Endothelial cell of hepatic sinusoid (primary cell): ENCODE measurements around the gene MTF2.
"Not testable (repeated sequence)": the region's sequence is repeated elsewhere in the genome, so short reads cannot be mapped to it uniquely, and the experiment has no call there.

ENCODE experiments used
- in situ Hi-C: cut with HindIII; loops from 2 replicates; pipeline ENCODE4 v1.10.0; 2017; ENCODE audit warnings: low sequenced_read_pairs

The MTF2 gene

GRCh38 chr1:93137604-93138292 lies 58.7 kb downstream of the MTF2 start:
- in situ Hi-C loops = no loop called here

GRCh38 chr1:93140106-93140505 lies 61.0 kb downstream of the MTF2 start:
- in situ Hi-C loops = no loop called here

- in situ Hi-C loops = no loop called here
Observed at GRCh38 chr1:93142161-93142560, 63.1 kb downstream of the MTF2 start.

GRCh38 chr1:93143136-93143535 lies 64.1 kb downstream of the MTF2 start:
- in situ Hi-C loops = no loop called here

GRCh38 chr1:93143769-93144168 lies 64.7 kb downstream of the MTF2 start:
- in situ Hi-C loops = no loop called here

- in situ Hi-C loops = no loop called here
Observed at GRCh38 chr1:93148001-93148400, 68.9 kb downstream of the MTF2 start.

GRCh38 chr1:93150729-93151128 lies 71.6 kb downstream of the MTF2 start:
- in situ Hi-C loops = no loop called here

- in situ Hi-C loops = no loop called here
Observed at GRCh38 chr1:93151474-93151873, 72.4 kb downstream of the MTF2 start.

- in situ Hi-C loops = no loop called here
Observed at GRCh38 chr1:93152835-93153234, 73.8 kb downstream of the MTF2 start.

GRCh38 chr1:93154898-93155297 lies 75.8 kb downstream of the MTF2 start:
- in situ Hi-C loops = no loop called here

GRCh38 chr1:93155335-93155734 lies 76.3 kb downstream of the MTF2 start:
- in situ Hi-C loops = no loop called here

- in situ Hi-C loops = no loop called here
Observed at GRCh38 chr1:93159337-93159736, 80.3 kb downstream of the MTF2 start.

- in situ Hi-C loops = not testable (repeated sequence)
Observed at GRCh38 chr1:93163314-93163713, 84.2 kb downstream of the MTF2 start.

- in situ Hi-C loops = no loop called here
Observed at GRCh38 chr1:93164816-93165215, 85.7 kb downstream of the MTF2 start.

- in situ Hi-C loops = not testable (repeated sequence)
Observed at GRCh38 chr1:93165895-93166294, 86.8 kb downstream of the MTF2 start.

- in situ Hi-C loops = no loop called here
Observed at GRCh38 chr1:93167006-93167405, 87.9 kb downstream of the MTF2 start.

- in situ Hi-C loops = not testable (repeated sequence)
Observed at GRCh38 chr1:93170141-93170678, 91.1 kb downstream of the MTF2 start.

GRCh38 chr1:93171549-93172034 lies 92.5 kb downstream of the MTF2 start:
- in situ Hi-C loops = no loop called here

GRCh38 chr1:93172778-93173177 lies 93.7 kb downstream of the MTF2 start:
- in situ Hi-C loops = no loop called here

- in situ Hi-C loops = not testable (repeated sequence)
Observed at GRCh38 chr1:93174638-93175037, 95.6 kb downstream of the MTF2 start.

GRCh38 chr1:93177991-93178390 lies 98.9 kb downstream of the MTF2 start:
- in situ Hi-C loops = no loop called here

GRCh38 chr1:93178418-93178817 lies 99.3 kb downstream of the MTF2 start:
- in situ Hi-C loops = no loop called here
